ENCODE data around the gene CMC1.
"Not testable (repeated sequence)": the region's sequence is repeated elsewhere in the genome, so short reads cannot be mapped to it uniquely, and the experiment has no call there.

Gene CMC1

DNA sequence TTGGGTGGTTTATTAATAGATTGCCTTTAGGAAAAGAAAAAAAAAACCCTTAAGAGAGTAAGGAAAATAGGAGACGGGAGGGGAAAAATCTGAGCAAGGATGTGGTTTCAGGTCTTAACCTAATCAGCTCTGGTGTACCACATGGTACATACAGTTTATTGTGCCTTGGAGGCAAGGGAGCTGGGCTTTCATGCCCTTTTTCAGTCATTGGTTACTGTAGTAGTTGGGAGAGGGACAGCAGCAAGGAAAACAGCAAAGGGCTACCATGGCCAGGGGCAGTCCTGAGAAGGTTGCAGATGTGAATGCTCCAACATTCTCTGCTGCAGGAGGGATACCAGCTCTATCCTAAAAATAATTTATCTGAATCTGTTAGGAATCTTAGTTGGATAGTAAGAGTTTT lies 5.9 kb downstream of the CMC1 start:
- Histone ChIP-seq H3K9ac (ENCODE audit: low read depth, low read length) (no peak overlapping the region), H3K4me1 (ENCODE audit: control insufficient read depth, insufficient read depth, low read length) (peaks cover 6% of the 10 kb centered on the region), H3K4me2 (ENCODE audit: low read length) (no peak overlapping the region), H3K36me3 (ENCODE audit: insufficient read depth, low read length) (no peaks in the 10 kb centered on the region), H3K9me3 (replicated peaks; ENCODE audit: low read length) (no peaks in the 10 kb centered on the region), H3K27me3 (ENCODE audit: control insufficient read depth, insufficient read depth, low read length) (no peaks in the 10 kb centered on the region), H3K4me3 (ENCODE audit: low read length) (no peak overlapping the region)

DNA sequence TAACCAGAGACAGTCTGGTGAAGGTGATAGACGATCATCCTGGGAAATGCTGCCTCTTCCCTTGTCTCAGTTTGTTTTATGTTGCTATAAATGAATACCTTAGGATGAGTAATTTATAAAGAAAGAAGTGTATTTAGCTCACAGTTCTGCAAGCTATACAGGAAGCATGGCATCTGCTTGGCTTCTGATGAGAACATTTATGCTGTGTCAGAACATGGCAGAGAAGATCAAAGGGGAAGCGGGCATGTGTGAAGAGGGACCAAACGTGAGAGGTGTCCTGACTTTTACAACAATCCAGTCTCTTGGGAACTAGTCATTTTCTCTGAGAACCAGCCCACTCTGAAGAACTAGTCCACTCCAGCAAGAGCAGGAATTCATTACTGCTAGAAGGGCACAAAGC lies 9.6 kb downstream of the CMC1 start:
- no peaks in the 10 kb centered on the region for H3K9me3 ChIP-seq (replicated peaks; ENCODE audit: low read length)
- H3K9ac ChIP-seq (ENCODE audit: low read depth, low read length) = no peak overlapping the region
- no peaks in the 10 kb centered on the region for H3K4me1 ChIP-seq (ENCODE audit: control insufficient read depth, insufficient read depth, low read length)
- H3K4me2 ChIP-seq (ENCODE audit: low read length) = no peak overlapping the region
- H3K27me3 ChIP-seq (ENCODE audit: control insufficient read depth, insufficient read depth, low read length) = no peaks in the 10 kb centered on the region
- no peak overlapping the region for H3K4me3 ChIP-seq (ENCODE audit: low read length)
- no peaks in the 10 kb centered on the region for H3K36me3 ChIP-seq (ENCODE audit: insufficient read depth, low read length)

DNA sequence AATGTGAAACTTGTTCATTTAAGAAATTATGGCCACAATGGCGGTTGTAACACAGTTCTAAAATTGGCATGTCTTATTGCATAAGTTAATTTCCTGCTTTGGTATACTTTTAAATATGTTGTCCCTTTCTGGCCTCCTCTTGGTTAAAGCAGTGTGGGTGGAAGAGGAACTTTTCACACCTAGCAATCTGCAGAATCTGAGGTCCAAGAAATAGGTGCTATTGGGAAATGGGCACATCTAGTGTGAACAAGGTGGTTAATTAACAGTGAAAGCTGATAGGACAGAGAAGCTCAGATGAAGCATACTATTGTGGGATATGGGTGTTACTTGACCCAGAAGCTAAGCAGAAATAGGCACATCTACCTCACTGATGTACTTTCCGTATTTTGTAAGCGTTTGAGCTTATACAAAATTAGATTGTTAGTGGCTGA lies 10.6 kb downstream of the CMC1 start:
- no peak overlapping the region for H3K9ac ChIP-seq (ENCODE audit: low read depth, low read length)
- H3K4me2 ChIP-seq (ENCODE audit: low read length) = no peak overlapping the region
- no peaks in the 10 kb centered on the region for H3K27me3 ChIP-seq (ENCODE audit: control insufficient read depth, insufficient read depth, low read length)
- no peaks in the 10 kb centered on the region for H3K4me1 ChIP-seq (ENCODE audit: control insufficient read depth, insufficient read depth, low read length)
- no peaks in the 10 kb centered on the region for H3K36me3 ChIP-seq (ENCODE audit: insufficient read depth, low read length)
- no peak overlapping the region for H3K4me3 ChIP-seq (ENCODE audit: low read length)
- no peaks in the 10 kb centered on the region for H3K9me3 ChIP-seq (replicated peaks; ENCODE audit: low read length)

DNA sequence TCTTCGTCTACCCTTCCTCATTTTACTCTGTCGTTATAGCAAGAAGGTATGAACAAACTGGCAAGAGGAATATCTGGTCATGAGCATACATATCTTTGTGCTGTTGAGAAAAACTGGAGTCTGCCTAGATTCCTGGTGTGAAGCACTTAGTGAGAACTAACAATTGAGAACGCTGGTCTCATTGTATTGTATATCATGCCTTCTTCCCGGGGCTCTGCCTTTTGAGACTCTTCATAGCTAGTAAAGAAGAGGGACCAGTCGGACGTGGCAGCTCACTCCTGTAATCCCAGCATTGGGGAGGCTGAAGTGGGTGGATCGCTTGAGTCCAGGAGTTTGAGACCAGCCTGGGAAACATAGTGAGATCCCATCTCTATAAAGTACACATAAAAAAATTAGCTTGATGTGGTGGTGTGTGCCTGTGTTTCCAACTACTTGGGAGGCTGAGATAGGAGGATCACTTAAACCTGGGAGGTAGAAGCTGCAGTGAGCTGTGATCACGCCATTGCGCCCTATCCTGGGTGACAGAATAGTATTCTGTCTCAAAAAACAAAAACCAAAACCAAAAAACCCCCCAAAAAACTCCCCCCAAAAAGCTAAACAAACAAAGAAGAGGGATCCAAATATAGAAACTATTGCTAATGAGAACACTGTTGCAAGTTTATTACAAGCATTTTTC lies 11.8 kb downstream of the CMC1 start:
- no peak overlapping the region for H3K9ac ChIP-seq (ENCODE audit: low read depth, low read length)
- no peaks in the 10 kb centered on the region for H3K4me1 ChIP-seq (ENCODE audit: control insufficient read depth, insufficient read depth, low read length)
- H3K4me2 ChIP-seq (ENCODE audit: low read length) = no peak overlapping the region
- no peak overlapping the region for H3K4me3 ChIP-seq (ENCODE audit: low read length)
- no peaks in the 10 kb centered on the region for H3K27me3 ChIP-seq (ENCODE audit: control insufficient read depth, insufficient read depth, low read length)
- H3K9me3 ChIP-seq (replicated peaks; ENCODE audit: low read length) = no peaks in the 10 kb centered on the region
- H3K36me3 ChIP-seq (ENCODE audit: insufficient read depth, low read length) = no peaks in the 10 kb centered on the region

DNA sequence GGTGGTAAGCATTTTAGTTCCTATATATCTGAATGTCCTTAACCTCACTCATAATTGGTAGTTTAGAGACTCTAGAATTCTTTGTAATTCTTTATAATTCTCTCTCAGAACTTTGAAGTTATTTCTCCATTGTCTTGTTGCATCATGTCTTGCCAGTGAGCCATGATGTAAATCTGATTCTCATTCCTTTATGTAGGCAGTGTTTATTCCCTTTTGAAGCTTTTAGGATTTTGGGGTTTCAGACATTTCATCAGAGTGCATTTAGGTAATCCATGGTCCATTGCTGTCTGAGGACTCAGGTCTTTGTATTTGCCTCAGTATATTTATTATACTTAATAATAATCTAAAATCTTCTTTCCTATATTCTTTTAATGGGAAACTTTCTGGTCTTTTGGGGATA lies 20.6 kb downstream of the CMC1 start:
- H3K27me3 ChIP-seq (ENCODE audit: control insufficient read depth, insufficient read depth, low read length) = no peaks in the 10 kb centered on the region

DNA sequence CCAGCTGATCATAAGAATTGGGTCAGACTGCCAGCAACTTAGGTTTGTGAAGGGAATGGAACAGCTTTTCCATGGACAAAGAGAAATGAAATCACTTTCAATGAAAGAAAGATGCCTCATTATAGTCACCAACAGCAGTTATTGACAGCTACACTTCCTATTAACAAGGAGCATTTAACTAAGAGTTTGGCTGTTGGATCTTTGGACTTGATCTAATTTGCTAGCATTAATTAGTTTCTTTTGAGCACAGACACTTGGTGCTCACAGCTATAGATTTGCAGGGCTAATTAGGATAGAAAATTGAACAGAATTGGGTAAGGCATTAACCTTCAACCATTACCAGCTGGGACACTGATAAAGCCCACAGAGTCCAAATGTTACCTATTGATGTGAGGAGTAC lies 24.2 kb downstream of the CMC1 start:
- H3K4me3 ChIP-seq (ENCODE audit: low read length) = no peak overlapping the region
- H3K4me2 ChIP-seq (ENCODE audit: low read length) = no peak overlapping the region
- no peaks in the 10 kb centered on the region for H3K4me1 ChIP-seq (ENCODE audit: control insufficient read depth, insufficient read depth, low read length)
- H3K9ac ChIP-seq (ENCODE audit: low read depth, low read length) = no peak overlapping the region
- no peaks in the 10 kb centered on the region for H3K27me3 ChIP-seq (ENCODE audit: control insufficient read depth, insufficient read depth, low read length)
- no peaks in the 10 kb centered on the region for H3K36me3 ChIP-seq (ENCODE audit: insufficient read depth, low read length)
- no peaks in the 10 kb centered on the region for H3K9me3 ChIP-seq (replicated peaks; ENCODE audit: low read length)

More for the DNA sequence above, 20.6 kb downstream of the CMC1 start:
- Histone ChIP-seq H3K4me2 (ENCODE audit: low read length) (no peak overlapping the region), H3K36me3 (ENCODE audit: insufficient read depth, low read length) (no peaks in the 10 kb centered on the region), H3K4me1 (ENCODE audit: control insufficient read depth, insufficient read depth, low read length) (no peaks in the 10 kb centered on the region), H3K9me3 (replicated peaks; ENCODE audit: low read length) (no peaks in the 10 kb centered on the region), H3K4me3 (ENCODE audit: low read length) (no peak overlapping the region), H3K9ac (ENCODE audit: low read depth, low read length) (no peak overlapping the region)

DNA sequence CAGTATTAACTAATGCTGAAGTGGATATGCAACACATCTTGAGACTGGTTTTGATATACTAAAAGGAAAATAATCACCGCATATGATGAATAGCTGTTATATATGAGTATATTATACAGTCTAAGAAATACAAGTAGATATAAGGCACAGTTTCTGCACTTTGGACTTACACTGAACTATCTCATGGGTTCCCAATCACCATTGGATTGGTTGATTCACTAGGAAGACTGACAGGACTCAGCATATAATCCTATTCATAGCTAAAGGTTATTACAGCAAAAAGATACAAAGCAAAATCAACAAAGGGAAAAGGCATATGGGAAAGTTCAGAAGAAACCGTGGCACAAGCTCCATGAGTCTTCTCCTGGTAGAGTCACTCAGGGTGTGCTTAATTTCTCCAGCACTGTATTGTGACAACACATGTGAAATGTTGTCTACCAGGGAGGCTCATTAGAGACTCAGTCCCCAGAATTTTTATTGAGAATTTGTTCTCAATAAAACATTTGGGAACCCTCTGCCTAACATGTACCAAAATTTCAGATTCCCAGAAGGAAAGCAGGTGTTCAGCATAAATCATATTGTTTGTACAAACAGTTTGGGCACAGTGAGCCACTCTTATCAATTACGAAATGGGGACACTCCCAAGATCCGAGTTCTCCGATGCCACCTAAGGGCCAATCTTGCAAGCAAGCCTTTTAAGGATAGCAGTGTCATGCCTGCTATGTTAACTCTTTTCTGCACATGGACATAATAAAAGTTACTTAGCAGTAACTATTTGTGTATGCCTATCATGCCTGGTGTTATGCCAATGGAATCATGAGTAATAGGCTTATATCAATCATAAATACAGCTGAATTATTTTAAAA lies 26.8 kb downstream of the CMC1 start:
- Histone ChIP-seq H3K36me3 (ENCODE audit: insufficient read depth, low read length) (no peaks in the 10 kb centered on the region), H3K27me3 (ENCODE audit: control insufficient read depth, insufficient read depth, low read length) (no peaks in the 10 kb centered on the region), H3K4me1 (ENCODE audit: control insufficient read depth, insufficient read depth, low read length) (no peaks in the 10 kb centered on the region), H3K9ac (ENCODE audit: low read depth, low read length) (no peak overlapping the region), H3K4me2 (ENCODE audit: low read length) (no peak overlapping the region), H3K4me3 (ENCODE audit: low read length) (no peak overlapping the region), H3K9me3 (replicated peaks; ENCODE audit: low read length) (no peaks in the 10 kb centered on the region)

DNA sequence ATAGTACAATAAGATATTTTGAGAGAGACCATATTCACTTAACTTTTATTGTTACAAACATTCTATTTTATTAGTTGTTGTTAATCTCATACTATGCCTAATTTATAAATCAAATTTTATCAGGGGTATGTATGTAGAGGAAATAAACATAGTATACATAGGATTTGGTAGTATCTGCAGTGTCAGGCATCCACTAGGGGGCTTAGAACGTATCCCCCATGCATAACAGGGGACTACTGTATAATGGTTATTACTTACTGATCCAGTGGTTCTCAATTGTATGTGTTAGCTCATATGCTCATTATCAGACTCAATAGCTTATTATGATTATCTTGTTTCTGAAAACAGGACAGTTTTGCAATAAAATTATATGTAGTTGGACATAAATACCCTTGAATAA lies 27.6 kb downstream of the CMC1 start:
- H3K9ac ChIP-seq (ENCODE audit: low read depth, low read length) = no peak overlapping the region
- H3K4me3 ChIP-seq (ENCODE audit: low read length) = no peak overlapping the region
- H3K36me3 ChIP-seq (ENCODE audit: insufficient read depth, low read length) = peaks cover 2% of the 10 kb centered on the region
- no peak overlapping the region for H3K4me2 ChIP-seq (ENCODE audit: low read length)
- H3K27me3 ChIP-seq (ENCODE audit: control insufficient read depth, insufficient read depth, low read length) = no peaks in the 10 kb centered on the region
- H3K4me1 ChIP-seq (ENCODE audit: control insufficient read depth, insufficient read depth, low read length) = no peaks in the 10 kb centered on the region
- H3K9me3 ChIP-seq (replicated peaks; ENCODE audit: low read length) = no peaks in the 10 kb centered on the region

DNA sequence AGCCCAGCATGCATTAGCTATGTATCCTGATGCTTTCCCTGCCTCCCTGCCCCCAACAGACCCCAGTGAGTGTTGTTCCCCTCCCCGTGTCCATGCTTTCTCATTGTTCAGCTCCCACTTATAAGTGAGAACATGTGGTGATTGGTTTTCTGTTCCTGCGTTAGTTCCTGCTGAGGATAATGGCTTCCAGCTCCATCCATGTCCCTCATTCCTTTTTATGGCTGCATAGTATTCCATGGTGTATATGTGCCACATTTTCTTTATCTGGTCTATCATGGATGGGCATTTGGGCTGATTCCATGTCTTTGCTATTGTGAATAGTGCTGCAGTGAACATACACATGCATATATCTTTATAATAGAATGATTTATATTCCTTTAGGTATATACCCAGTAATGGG lies 28.5 kb downstream of the CMC1 start:
- not testable (repeated sequence) for H3K9ac ChIP-seq (ENCODE audit: low read depth, low read length); H3K4me1 ChIP-seq (ENCODE audit: control insufficient read depth, insufficient read depth, low read length); H3K9me3 ChIP-seq (replicated peaks; ENCODE audit: low read length); H3K4me3 ChIP-seq (ENCODE audit: low read length); H3K36me3 ChIP-seq (ENCODE audit: insufficient read depth, low read length); H3K4me2 ChIP-seq (ENCODE audit: low read length); H3K27me3 ChIP-seq (ENCODE audit: control insufficient read depth, insufficient read depth, low read length)

DNA sequence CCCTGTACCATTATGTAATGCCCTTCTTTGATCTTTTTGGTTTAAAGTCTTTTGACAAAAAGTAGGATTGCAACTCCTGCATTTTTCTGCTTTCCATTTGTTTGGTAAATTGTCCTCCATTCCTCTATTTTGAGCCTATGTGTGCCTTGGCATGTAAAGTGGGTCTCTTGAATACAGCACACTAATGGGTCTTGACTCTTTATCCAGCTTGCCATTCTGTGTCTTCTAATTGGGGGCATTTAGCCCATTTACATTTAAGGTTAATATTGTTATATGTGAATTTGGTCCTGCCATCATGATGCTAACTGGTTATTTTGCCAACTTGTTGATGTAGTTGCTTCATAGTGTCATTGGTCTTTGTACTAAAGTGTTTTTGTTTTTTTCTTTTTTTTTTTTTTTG lies 32.4 kb downstream of the CMC1 start:
- no peak overlapping the region for H3K4me2 ChIP-seq (ENCODE audit: low read length)

DNA sequence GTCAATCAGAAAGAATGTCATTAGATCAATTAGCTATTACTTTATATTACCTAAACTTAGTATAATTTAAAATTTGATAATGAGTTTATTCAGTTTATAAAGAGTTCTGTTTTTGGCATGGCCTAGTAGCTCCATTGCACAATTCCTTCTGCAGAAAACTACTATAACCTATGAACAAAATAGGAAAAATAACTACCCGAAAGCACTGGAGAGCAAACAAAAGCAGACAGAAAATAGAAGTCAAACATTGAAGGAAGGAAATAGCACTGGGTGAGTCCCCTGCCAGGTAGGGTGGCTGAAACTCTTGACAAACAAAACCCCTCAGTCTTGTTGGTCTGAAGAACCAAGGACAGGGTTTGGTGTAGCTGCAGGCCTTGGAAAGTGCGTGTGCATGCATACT lies 37.5 kb downstream of the CMC1 start:
- Histone ChIP-seq H3K4me2 (ENCODE audit: low read length) (no peak overlapping the region), H3K4me3 (ENCODE audit: low read length) (no peak overlapping the region), H3K4me1 (ENCODE audit: control insufficient read depth, insufficient read depth, low read length) (no peaks in the 10 kb centered on the region), H3K36me3 (ENCODE audit: insufficient read depth, low read length) (peaks cover 6% of the 10 kb centered on the region), H3K27me3 (ENCODE audit: control insufficient read depth, insufficient read depth, low read length) (no peaks in the 10 kb centered on the region), H3K9ac (ENCODE audit: low read depth, low read length) (no peak overlapping the region), H3K9me3 (replicated peaks; ENCODE audit: low read length) (no peaks in the 10 kb centered on the region)

More for the DNA sequence above, 32.4 kb downstream of the CMC1 start:
- H3K4me1 ChIP-seq (ENCODE audit: control insufficient read depth, insufficient read depth, low read length) = no peaks in the 10 kb centered on the region
- no peaks in the 10 kb centered on the region for H3K27me3 ChIP-seq (ENCODE audit: control insufficient read depth, insufficient read depth, low read length)
- H3K9ac ChIP-seq (ENCODE audit: low read depth, low read length) = no peak overlapping the region
- no peak overlapping the region for H3K4me3 ChIP-seq (ENCODE audit: low read length)
- H3K36me3 ChIP-seq (ENCODE audit: insufficient read depth, low read length) = peaks cover 8% of the 10 kb centered on the region
- H3K9me3 ChIP-seq (replicated peaks; ENCODE audit: low read length) = no peaks in the 10 kb centered on the region

DNA sequence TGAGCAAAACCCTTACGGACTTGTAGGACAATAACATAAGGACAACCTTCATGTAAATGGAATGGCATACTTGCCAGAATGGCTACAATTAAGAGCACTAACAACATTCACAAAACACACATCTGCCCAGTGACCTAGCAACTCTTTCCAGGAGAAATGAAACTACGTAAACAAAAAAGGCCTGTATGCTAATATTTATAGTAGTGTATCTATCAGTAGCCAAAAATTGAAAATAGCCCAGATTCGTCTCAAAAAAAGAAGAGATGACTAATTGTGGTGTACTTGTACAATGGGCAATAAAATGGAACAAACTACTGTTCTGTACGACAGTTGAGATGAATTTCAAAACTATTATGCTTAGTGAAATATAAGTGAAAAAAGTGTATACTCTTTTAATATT lies 38.4 kb downstream of the CMC1 start:
- Histone ChIP-seq H3K27me3 (ENCODE audit: control insufficient read depth, insufficient read depth, low read length) (no peaks in the 10 kb centered on the region), H3K4me3 (ENCODE audit: low read length) (no peak overlapping the region), H3K9me3 (replicated peaks; ENCODE audit: low read length) (no peaks in the 10 kb centered on the region), H3K9ac (ENCODE audit: low read depth, low read length) (no peak overlapping the region), H3K4me1 (ENCODE audit: control insufficient read depth, insufficient read depth, low read length) (no peaks in the 10 kb centered on the region), H3K36me3 (ENCODE audit: insufficient read depth, low read length) (peaks cover 6% of the 10 kb centered on the region), H3K4me2 (ENCODE audit: low read length) (no peak overlapping the region)

Measured in skeletal muscle satellite cell (primary cell).